ENCODE data around the gene POP7. TPM values are rescaled to one million over a fixed set of nuclear protein-coding genes. Genes with fewer than 3 reads are reported as not detected.

Gene POP7
- total and polyA plus RNA-seq, 2 donors (not counting 1 experiment from before 2014, with no cell fraction given): 14.4 to 15.2 TPM

GRCh38 chr7:100692578-100692961 is 13.4 kb upstream of the POP7 start:
- Histone ChIP-seq H3K79me2 (ENCODE audit: control insufficient read depth, insufficient read depth, low read length) (peaks cover 59% of the 10 kb centered on the region), H3K27ac (ENCODE audit: low read length in 2 of 2) (peak overlapping the region in 1 of 2 donors; percentile 66), H3K9me3 (ENCODE audit: control extremely low read depth in 1 of 3, control insufficient read depth in 2 of 3, insufficient read depth in 1 of 3, low read length in 2 of 3) (no peaks in the 10 kb centered on the region), H3K4me2 (replicated peaks; ENCODE audit: low read depth, low read length, poor library complexity, severe bottlenecking) (peak overlapping the region; percentile 98), H3K4me1 (ENCODE audit: control insufficient read depth in 2 of 2, insufficient read depth in 2 of 2, low read length in 2 of 2) (peaks cover 52 to 55% of the 10 kb centered on the region in 2 donors), H3K27me3 (replicated peaks in 1 of 4; ENCODE audit: control extremely low read depth in 1 of 4, control insufficient read depth in 3 of 4, insufficient read depth in 4 of 4, low read length in 3 of 4) (no peaks in the 10 kb centered on the region), H3K4me3 (ENCODE audit: control extremely low read depth in 1 of 5, extremely low read depth in 1 of 5, insufficient read depth in 1 of 5, low read depth in 2 of 5, low read length in 4 of 5) (peak overlapping the region in 4 of 5 experiments; percentile 58 to 79 (median 68)), H2AFZ (ENCODE audit: insufficient read depth, low read depth, low read length, poor library complexity, severe bottlenecking) (no peak overlapping the region), H3K36me3 (replicated peaks in 1 of 2; ENCODE audit: control extremely low read depth in 1 of 2, control insufficient read depth in 1 of 2, extremely low read depth in 1 of 2, insufficient read depth in 2 of 2, low read length in 1 of 2) (peaks cover 0 to 26% of the 10 kb centered on the region in 2 experiments), H4K20me1 (ENCODE audit: control insufficient read depth, insufficient read depth, low read length, poor library complexity, severe bottlenecking) (peaks cover 60% of the 10 kb centered on the region), H3K9ac (ENCODE audit: low read length) (peak overlapping the region; percentile 74)
- peak; percentile 34 for DNase-seq
- 79% methylated on average over 4 of the region's 6 CpGs for WGBS (ENCODE audit: insufficient coverage)
- Mint-ChIP-seq H3K9me3 (ENCODE audit: insufficient read depth) (no peaks in the 10 kb centered on the region), H3K4me3 (peak overlapping the region; percentile 89), H3K27me3 (no peaks in the 10 kb centered on the region), H3K4me1 (peaks cover 51% of the 10 kb centered on the region), H3K27ac (peak overlapping the region; percentile 92)
- ATAC-seq (ENCODE audit: low read depth): no peak
- CTCF ChIA-PET: interaction anchor here (0.7 to 9.8 kb wide), 23 partner anchors 9 to 398 kb away, joined by 3 to 85 read pairs (median 6); partner anchors contain the start of genes FBXO24, LRCH4, MOSPD3 and POP7
- POLR2A ChIA-PET: interaction anchor here (0.6 to 4.8 kb wide), 5 partner anchors 13 to 94 kb away, joined by 4 to 29 read pairs (median 6); partner anchors contain the start of gene POP7
- no peak for TF ChIP-seq EZH2 (IDR thresholded peaks at IDR 0.05; ENCODE audit: borderline replicate concordance, insufficient read depth, low read depth, low read length, poor library complexity, severe bottlenecking)
- TF ChIP-seq, protein P1, sequence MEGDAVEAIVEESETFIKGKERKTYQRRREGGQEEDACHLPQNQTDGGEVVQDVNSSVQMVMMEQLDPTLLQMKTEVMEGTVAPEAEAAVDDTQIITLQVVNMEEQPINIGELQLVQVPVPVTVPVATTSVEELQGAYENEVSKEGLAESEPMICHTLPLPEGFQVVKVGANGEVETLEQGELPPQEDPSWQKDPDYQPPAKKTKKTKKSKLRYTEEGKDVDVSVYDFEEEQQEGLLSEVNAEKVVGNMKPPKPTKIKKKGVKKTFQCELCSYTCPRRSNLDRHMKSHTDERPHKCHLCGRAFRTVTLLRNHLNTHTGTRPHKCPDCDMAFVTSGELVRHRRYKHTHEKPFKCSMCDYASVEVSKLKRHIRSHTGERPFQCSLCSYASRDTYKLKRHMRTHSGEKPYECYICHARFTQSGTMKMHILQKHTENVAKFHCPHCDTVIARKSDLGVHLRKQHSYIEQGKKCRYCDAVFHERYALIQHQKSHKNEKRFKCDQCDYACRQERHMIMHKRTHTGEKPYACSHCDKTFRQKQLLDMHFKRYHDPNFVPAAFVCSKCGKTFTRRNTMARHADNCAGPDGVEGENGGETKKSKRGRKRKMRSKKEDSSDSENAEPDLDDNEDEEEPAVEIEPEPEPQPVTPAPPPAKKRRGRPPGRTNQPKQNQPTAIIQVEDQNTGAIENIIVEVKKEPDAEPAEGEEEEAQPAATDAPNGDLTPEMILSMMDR (IDR thresholded peaks at IDR 0.05): no peak
- intact Hi-C loops (cut with micrococcal nuclease): loop anchor here (5.0 kb wide), 2 partner anchors 60 to 160 kb away; partner anchors contain the start of gene SLC12A9
